ENCODE data around the gene USP40.

The USP40 gene

DNA sequence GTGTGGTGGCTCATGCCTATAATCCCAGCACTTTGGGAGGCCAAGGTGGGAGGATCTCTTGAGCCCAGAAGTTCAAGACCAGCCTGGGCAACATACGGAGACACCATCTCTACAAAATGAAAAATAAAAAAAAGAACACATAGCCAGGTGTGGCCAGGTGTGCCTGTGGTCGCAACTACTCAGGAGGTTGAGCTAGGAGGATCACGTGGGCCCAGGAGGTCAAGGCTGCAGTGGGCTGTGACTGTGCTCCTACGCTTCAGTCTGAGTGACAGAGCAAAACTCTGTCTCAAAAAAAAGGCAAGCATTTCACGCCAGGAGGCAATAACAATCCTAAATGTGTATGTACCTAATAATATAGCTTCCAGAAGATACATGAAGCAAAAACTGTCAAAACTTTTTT lies 27.8 kb downstream of the USP40 start:
- H3K36me3 ChIP-seq (ENCODE audit: insufficient read depth, low read length): no peaks in the 10 kb centered on the region
- H3K4me1 ChIP-seq (ENCODE audit: insufficient read depth, low read length, poor library complexity, severe bottlenecking): no peaks in the 10 kb centered on the region
- no peaks in the 10 kb centered on the region for H3K27me3 ChIP-seq (ENCODE audit: insufficient read depth, low read length, poor library complexity, severe bottlenecking)
- H3K9ac ChIP-seq (ENCODE audit: low read depth, low read length, poor library complexity, severe bottlenecking): no peak overlapping the region
- H3K4me3 ChIP-seq (ENCODE audit: low read length, poor library complexity, severe bottlenecking): no peak overlapping the region
- H3K4me2 ChIP-seq (ENCODE audit: low read depth, low read length, poor library complexity, severe bottlenecking): no peak overlapping the region
- no peak for TF ChIP-seq EZH2phosphoT487 (IDR thresholded peaks at IDR 0.05; ENCODE audit: borderline replicate concordance)
- TF ChIP-seq CTCF (conservative IDR thresholded peaks at IDR 0.05; ENCODE audit: low read length): no peak
- no peaks in the 10 kb centered on the region for H3F3A ChIP-seq (ENCODE audit: low read depth)
- H3K9me2 ChIP-seq (replicated peaks; ENCODE audit: low read depth, low read length): no peaks in the 10 kb centered on the region
- no peaks in the 10 kb centered on the region for H3K9me3 ChIP-seq (ENCODE audit: insufficient read depth, low read depth, low read length)
- no peaks in the 10 kb centered on the region for H3K79me2 ChIP-seq (ENCODE audit: insufficient read depth, low read length)
- H4K20me1 ChIP-seq (ENCODE audit: insufficient read depth, low read length, poor library complexity, severe bottlenecking): no peaks in the 10 kb centered on the region
- H2AFZ ChIP-seq (ENCODE audit: low read length): no peak overlapping the region

DNA sequence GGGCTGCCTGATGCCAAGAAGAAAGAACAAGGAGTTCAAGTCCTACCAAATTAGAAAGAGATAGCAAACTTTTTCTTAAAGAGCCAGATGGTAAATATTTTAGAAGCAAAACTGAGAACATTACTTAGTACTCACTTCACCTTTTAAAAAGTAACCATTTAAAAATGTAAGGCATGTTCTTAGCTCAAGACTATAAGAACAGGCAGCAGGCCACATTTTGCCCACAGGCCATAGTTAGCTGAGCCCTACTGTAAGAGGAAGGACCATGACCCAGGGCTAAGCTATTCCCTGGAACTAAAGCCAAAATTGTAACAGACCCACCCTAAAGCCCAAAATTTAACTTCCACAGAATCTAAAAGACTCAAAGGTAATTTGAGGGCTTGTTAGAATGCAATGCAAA lies 31.3 kb downstream of the USP40 start:
- no peaks in the 10 kb centered on the region for H3K36me3 ChIP-seq (ENCODE audit: insufficient read depth, low read length)
- H3K9me2 ChIP-seq (replicated peaks; ENCODE audit: low read depth, low read length): no peaks in the 10 kb centered on the region
- no peaks in the 10 kb centered on the region for H4K20me1 ChIP-seq (ENCODE audit: insufficient read depth, low read length, poor library complexity, severe bottlenecking)
- H3K4me2 ChIP-seq (ENCODE audit: low read depth, low read length, poor library complexity, severe bottlenecking): no peak overlapping the region
- no peaks in the 10 kb centered on the region for H3F3A ChIP-seq (ENCODE audit: low read depth)
- H3K27me3 ChIP-seq (ENCODE audit: insufficient read depth, low read length, poor library complexity, severe bottlenecking): no peaks in the 10 kb centered on the region
- H3K79me2 ChIP-seq (ENCODE audit: insufficient read depth, low read length): no peaks in the 10 kb centered on the region
- H3K9me3 ChIP-seq (ENCODE audit: insufficient read depth, low read depth, low read length): no peaks in the 10 kb centered on the region
- no peaks in the 10 kb centered on the region for H3K4me1 ChIP-seq (ENCODE audit: insufficient read depth, low read length, poor library complexity, severe bottlenecking)
- H3K9ac ChIP-seq (ENCODE audit: low read depth, low read length, poor library complexity, severe bottlenecking): no peak overlapping the region
- TF ChIP-seq EZH2phosphoT487 (IDR thresholded peaks at IDR 0.05; ENCODE audit: borderline replicate concordance) (no peak), CTCF (conservative IDR thresholded peaks at IDR 0.05; ENCODE audit: low read length) (no peak)
- no peak overlapping the region for H2AFZ ChIP-seq (ENCODE audit: low read length)
- H3K4me3 ChIP-seq (ENCODE audit: low read length, poor library complexity, severe bottlenecking): no peak overlapping the region

DNA sequence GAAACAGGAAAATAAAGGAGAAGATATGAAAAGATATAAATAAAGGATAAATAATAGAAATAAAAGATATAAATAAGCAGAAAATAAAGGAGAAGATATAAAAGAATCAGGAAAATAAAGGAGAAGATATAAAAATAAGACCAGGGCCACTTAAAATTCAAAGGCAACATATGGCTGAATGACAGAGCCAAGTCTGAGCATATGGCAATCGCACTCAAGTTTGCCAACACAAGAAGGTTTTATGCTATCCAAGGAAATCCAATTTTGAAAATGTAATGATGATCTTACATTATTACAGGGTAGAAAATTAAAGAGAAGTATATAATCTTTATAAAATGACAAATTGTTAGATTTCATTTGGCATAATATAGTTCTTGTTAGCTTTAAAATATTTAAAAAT lies 33.6 kb downstream of the USP40 start:
- Histone ChIP-seq H3K4me2 (ENCODE audit: low read depth, low read length, poor library complexity, severe bottlenecking) (no peak overlapping the region), H3K9me3 (ENCODE audit: insufficient read depth, low read depth, low read length) (no peaks in the 10 kb centered on the region), H3F3A (ENCODE audit: low read depth) (no peaks in the 10 kb centered on the region), H3K9me2 (replicated peaks; ENCODE audit: low read depth, low read length) (no peaks in the 10 kb centered on the region), H3K36me3 (ENCODE audit: insufficient read depth, low read length) (no peaks in the 10 kb centered on the region), H3K9ac (ENCODE audit: low read depth, low read length, poor library complexity, severe bottlenecking) (no peak overlapping the region), H3K4me3 (ENCODE audit: low read length, poor library complexity, severe bottlenecking) (no peak overlapping the region), H2AFZ (ENCODE audit: low read length) (no peak overlapping the region), H3K79me2 (ENCODE audit: insufficient read depth, low read length) (no peaks in the 10 kb centered on the region), H4K20me1 (ENCODE audit: insufficient read depth, low read length, poor library complexity, severe bottlenecking) (no peaks in the 10 kb centered on the region), H3K4me1 (ENCODE audit: insufficient read depth, low read length, poor library complexity, severe bottlenecking) (no peaks in the 10 kb centered on the region), H3K27me3 (ENCODE audit: insufficient read depth, low read length, poor library complexity, severe bottlenecking) (no peaks in the 10 kb centered on the region)
- no peak for TF ChIP-seq CTCF (conservative IDR thresholded peaks at IDR 0.05; ENCODE audit: low read length)
- TF ChIP-seq EZH2phosphoT487 (IDR thresholded peaks at IDR 0.05; ENCODE audit: borderline replicate concordance): no peak

All from Loucy (cell line).